ENCODE results near the gene DNAH12.
"Not testable (repeated sequence)": the region's sequence is repeated elsewhere in the genome, so short reads cannot be mapped to it uniquely, and the experiment has no call there.

DNA sequence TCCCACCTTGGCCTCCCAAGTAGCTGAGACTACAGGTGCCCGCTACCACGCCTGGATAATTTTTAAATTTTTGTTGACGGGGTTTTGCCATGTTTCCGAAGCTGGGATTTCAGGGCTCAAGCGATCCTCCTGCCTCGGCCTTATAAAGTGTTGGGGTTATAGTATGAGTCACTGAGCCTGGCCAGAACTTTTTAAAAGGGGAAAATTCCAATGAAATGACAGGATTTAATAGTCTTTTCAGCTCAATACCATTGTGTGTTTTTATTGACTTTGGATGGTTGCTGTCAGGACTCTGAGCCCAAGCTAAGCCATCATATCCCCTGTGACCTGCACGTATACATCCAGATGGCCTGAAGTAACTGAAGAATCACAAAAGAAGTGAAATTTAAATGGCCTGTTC lies 240.6 kb downstream of the DNAH12 start:
- TF ChIP-seq, protein P1, sequence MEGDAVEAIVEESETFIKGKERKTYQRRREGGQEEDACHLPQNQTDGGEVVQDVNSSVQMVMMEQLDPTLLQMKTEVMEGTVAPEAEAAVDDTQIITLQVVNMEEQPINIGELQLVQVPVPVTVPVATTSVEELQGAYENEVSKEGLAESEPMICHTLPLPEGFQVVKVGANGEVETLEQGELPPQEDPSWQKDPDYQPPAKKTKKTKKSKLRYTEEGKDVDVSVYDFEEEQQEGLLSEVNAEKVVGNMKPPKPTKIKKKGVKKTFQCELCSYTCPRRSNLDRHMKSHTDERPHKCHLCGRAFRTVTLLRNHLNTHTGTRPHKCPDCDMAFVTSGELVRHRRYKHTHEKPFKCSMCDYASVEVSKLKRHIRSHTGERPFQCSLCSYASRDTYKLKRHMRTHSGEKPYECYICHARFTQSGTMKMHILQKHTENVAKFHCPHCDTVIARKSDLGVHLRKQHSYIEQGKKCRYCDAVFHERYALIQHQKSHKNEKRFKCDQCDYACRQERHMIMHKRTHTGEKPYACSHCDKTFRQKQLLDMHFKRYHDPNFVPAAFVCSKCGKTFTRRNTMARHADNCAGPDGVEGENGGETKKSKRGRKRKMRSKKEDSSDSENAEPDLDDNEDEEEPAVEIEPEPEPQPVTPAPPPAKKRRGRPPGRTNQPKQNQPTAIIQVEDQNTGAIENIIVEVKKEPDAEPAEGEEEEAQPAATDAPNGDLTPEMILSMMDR (IDR thresholded peaks at IDR 0.05), result not testable (repeated sequence)
- TF ChIP-seq POLR2A (IDR thresholded peaks at IDR 0.05), result not testable (repeated sequence)

All from right lobe of liver (tissue), 4 donors.